ENCODE results near the gene DAZAP2. TPM values are rescaled to one million over a fixed set of nuclear protein-coding genes. Genes with fewer than 3 reads are reported as not detected.

DAZAP2 gene
- total RNA-seq, 4 donors from 2014 or later, result 63.3 to 229 (median 192) TPM

DNA sequence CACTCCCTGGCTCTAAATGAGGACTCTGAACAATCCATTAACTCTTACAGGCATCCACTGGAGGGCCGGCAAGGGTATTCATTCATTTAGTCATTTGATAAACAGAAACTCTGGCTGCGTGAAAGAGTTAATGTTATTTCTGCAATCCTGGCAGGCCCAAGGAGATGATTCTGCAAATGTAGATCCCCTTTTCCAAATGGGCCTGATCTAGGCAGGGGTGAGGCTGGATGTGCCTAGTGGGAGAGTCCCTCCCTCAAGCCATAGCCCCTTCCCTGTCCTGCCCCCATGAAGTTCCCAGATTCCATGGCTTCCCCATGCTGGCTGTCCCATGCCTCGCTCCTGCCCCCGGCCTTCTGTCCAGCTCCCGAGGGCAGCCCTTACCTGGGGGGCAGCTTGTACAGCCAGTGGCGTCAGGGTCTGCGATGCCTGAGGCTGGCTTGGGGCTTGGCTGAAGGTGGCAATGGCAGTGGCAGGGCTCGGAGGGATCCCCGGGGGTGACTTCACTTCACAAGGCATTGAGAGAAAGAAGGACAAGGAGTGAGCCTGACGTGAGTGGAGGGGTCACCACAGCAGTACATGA is 39.2 kb upstream of the DAZAP2 start:
- intact Hi-C loops (cut with DNase I; ENCODE audit: low total_unique reads), result no loop called here
- DNase-seq, result no peak
- H3K36me3 ChIP-seq, result no peaks in the 10 kb centered on the region

GRCh38 chr12:51200156-51200555 is 38.5 kb upstream of the DAZAP2 start:
- no peak overlapping the region for H3K27ac ChIP-seq
- no peak overlapping the region for H3K4me3 ChIP-seq
- no peaks in the 10 kb centered on the region for H3K9me3 ChIP-seq
- no peaks in the 10 kb centered on the region for H3K36me3 ChIP-seq
- DNase-seq, result no peak
- intact Hi-C loops (cut with DNase I; ENCODE audit: low total_unique reads), result no loop called here
- no peaks in the 10 kb centered on the region for H3K4me1 ChIP-seq
- no peaks in the 10 kb centered on the region for H3K27me3 ChIP-seq
- no peak for TF ChIP-seq POLR2A (IDR thresholded peaks at IDR 0.05)
- TF ChIP-seq, protein P1, sequence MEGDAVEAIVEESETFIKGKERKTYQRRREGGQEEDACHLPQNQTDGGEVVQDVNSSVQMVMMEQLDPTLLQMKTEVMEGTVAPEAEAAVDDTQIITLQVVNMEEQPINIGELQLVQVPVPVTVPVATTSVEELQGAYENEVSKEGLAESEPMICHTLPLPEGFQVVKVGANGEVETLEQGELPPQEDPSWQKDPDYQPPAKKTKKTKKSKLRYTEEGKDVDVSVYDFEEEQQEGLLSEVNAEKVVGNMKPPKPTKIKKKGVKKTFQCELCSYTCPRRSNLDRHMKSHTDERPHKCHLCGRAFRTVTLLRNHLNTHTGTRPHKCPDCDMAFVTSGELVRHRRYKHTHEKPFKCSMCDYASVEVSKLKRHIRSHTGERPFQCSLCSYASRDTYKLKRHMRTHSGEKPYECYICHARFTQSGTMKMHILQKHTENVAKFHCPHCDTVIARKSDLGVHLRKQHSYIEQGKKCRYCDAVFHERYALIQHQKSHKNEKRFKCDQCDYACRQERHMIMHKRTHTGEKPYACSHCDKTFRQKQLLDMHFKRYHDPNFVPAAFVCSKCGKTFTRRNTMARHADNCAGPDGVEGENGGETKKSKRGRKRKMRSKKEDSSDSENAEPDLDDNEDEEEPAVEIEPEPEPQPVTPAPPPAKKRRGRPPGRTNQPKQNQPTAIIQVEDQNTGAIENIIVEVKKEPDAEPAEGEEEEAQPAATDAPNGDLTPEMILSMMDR (IDR thresholded peaks at IDR 0.05), result no peak

More for the DNA sequence above, 39.2 kb upstream of the DAZAP2 start:
- no peaks in the 10 kb centered on the region for H3K27me3 ChIP-seq
- H3K9me3 ChIP-seq, result no peaks in the 10 kb centered on the region
- no peak for TF ChIP-seq POLR2A (IDR thresholded peaks at IDR 0.05)
- TF ChIP-seq, protein P1 (IDR thresholded peaks at IDR 0.05), result no peak
- H3K4me1 ChIP-seq, result no peaks in the 10 kb centered on the region
- H3K4me3 ChIP-seq, result no peak overlapping the region
- H3K27ac ChIP-seq, result no peak overlapping the region

DNA sequence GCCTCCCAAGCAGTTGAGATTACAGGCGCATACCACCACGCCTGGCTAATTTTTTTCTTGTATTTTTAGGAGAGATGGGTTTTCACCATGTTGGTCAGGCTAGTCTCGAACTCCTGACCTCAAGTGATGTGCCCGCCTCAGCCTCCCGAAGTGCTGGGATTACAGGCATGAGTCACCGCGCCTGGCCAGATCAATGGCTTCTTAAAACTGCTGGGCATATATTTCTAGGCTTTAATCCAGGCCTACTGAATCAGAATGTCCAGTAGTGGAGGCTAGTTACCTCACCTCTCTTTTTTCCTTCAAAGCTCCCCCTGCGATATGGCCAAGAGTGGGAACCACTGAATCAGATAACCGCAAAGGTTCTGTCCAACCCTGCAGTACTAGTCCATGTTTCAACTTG is 37.8 kb upstream of the DAZAP2 start:
- Histone ChIP-seq H3K4me1 (no peaks in the 10 kb centered on the region), H3K36me3 (no peaks in the 10 kb centered on the region), H3K9me3 (no peaks in the 10 kb centered on the region), H3K4me3 (no peak overlapping the region), H3K27me3 (no peaks in the 10 kb centered on the region), H3K27ac (no peak overlapping the region)
- no peak for DNase-seq
- TF ChIP-seq POLR2A (IDR thresholded peaks at IDR 0.05), result no peak
- TF ChIP-seq, protein P1 (IDR thresholded peaks at IDR 0.05), result no peak
- intact Hi-C loops (cut with DNase I; ENCODE audit: low total_unique reads), result no loop called here

DNA sequence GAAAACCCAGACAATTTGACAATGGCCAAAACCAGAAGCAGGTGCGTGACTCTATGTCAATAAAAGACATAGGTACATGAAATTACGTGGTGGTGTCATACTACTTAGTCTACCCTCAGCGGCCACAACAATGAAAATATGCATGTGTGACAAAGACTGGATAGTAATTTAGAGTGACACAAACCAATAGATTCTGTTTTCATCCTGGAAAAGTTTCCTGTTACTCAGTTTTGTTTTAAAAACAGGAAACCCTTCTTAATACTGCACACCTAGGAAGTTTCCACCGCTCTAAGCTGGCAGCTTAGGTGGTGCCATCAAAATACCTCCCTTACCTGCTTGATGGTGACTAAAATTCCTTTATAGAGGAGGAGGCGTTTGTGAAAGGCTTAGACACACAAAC is 35.9 kb upstream of the DAZAP2 start:
- DNase-seq, result no peak
- TF ChIP-seq, protein P1 (IDR thresholded peaks at IDR 0.05), result no peak
- no peak for TF ChIP-seq POLR2A (IDR thresholded peaks at IDR 0.05)
- no peaks in the 10 kb centered on the region for H3K27me3 ChIP-seq
- no peaks in the 10 kb centered on the region for H3K9me3 ChIP-seq
- H3K4me1 ChIP-seq, result no peaks in the 10 kb centered on the region
- H3K4me3 ChIP-seq, result no peak overlapping the region
- no peaks in the 10 kb centered on the region for H3K36me3 ChIP-seq
- intact Hi-C loops (cut with DNase I; ENCODE audit: low total_unique reads), result no loop called here
- H3K27ac ChIP-seq, result no peak overlapping the region

DNA sequence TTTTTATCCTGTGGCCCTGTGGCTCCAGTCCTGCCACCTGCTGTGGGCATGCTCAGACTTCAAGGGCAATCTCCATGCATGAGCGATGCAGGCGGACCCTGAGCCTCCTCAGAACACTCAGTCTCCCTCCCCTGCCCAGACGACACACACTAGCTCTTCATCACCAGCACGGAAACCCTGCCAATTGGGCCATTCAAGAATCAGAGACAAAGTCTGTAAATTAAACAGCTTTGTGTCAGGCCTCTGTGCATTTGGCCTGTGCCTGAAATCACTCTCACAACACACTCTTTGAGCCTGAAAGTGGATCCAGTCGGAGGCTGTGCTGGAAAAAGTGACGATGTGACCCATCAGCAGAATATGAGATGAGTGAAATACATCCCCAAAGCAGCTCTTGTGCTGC is 33.3 kb upstream of the DAZAP2 start:
- no peaks in the 10 kb centered on the region for H3K36me3 ChIP-seq
- intact Hi-C loops (cut with DNase I; ENCODE audit: low total_unique reads), result no loop called here
- no peak overlapping the region for H3K4me3 ChIP-seq
- no peaks in the 10 kb centered on the region for H3K27me3 ChIP-seq
- H3K27ac ChIP-seq, result no peak overlapping the region
- DNase-seq, result no peak
- no peaks in the 10 kb centered on the region for H3K4me1 ChIP-seq
- no peaks in the 10 kb centered on the region for H3K9me3 ChIP-seq
- no peak for TF ChIP-seq POLR2A (IDR thresholded peaks at IDR 0.05)
- TF ChIP-seq, protein P1 (IDR thresholded peaks at IDR 0.05), result no peak

All from uterus (tissue), 4 donors.